Astrocyte (in vitro differentiated cells and primary cell): ENCODE results near the gene DCC.

ENCODE experiments used
- EZH2 ChIP-seq: IDR thresholded peaks from 2 replicates; pipeline ENCODE4 v1.6.1; 2012; ENCODE audit warnings: mild to moderate bottlenecking, low read length, inconsistent platforms; ENCODE audit not compliant: insufficient read depth
- TF ChIP-seq, protein P1 (sequence below): IDR thresholded peaks from 2 replicates; pipeline ENCODE4 v1.5.1; 2011; ENCODE audit warnings: low read depth, mild to moderate bottlenecking, inconsistent platforms, low read length, moderate library complexity; ENCODE audit not compliant: insufficient read depth

DNA sequence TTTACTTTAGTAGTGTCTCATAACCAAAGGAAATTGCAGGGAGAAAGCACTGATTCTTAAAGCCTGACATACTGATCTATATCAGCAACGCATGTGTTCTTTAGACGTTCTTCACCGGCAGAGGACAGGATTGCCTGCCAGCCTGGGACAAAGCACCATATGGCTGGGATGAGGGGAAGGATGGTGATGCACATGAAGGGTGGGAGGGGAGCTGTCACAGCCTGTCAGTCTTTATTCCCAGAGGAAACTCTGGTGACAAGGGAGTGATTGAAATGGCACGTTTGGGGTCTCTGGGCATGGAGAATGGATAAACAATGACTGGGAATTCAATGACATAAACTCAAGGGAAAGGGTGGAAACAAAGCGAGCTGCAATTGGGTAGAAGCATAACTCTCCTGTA, 808.1 kb downstream of the DCC start:
- TF ChIP-seq, protein P1, sequence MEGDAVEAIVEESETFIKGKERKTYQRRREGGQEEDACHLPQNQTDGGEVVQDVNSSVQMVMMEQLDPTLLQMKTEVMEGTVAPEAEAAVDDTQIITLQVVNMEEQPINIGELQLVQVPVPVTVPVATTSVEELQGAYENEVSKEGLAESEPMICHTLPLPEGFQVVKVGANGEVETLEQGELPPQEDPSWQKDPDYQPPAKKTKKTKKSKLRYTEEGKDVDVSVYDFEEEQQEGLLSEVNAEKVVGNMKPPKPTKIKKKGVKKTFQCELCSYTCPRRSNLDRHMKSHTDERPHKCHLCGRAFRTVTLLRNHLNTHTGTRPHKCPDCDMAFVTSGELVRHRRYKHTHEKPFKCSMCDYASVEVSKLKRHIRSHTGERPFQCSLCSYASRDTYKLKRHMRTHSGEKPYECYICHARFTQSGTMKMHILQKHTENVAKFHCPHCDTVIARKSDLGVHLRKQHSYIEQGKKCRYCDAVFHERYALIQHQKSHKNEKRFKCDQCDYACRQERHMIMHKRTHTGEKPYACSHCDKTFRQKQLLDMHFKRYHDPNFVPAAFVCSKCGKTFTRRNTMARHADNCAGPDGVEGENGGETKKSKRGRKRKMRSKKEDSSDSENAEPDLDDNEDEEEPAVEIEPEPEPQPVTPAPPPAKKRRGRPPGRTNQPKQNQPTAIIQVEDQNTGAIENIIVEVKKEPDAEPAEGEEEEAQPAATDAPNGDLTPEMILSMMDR: no peak
- no peak for TF ChIP-seq EZH2
